Activated T-cell treated with anti-CD3 and anti-CD28 coated beads, Interleukin-2, amount 50 U/mL, for 72 hours (primary cell): ENCODE results near the gene EFCAB6. TPM values are rescaled to one million over a fixed set of nuclear protein-coding genes. Genes with fewer than 3 reads are reported as not detected.

Source experiments
- ATAC-seq, 2 donors: fragments of 150-1000 bp; cut with Tn5 transposase; replicated peaks in 1 of 2; 2 replicates each; pipeline ENCODE4 v1.10.0; 2021; ENCODE audit warnings: moderate library complexity in 2 of 2, mild to moderate bottlenecking in 1 of 2
- DNase-seq, 2 donors: peaks; one replicate each; pipeline ENCODE4 v3.0.0; 2021 to 2022; ENCODE audit warnings: mixed read lengths in 1 of 2
- H3K27ac Mint-ChIP-seq: one replicate; pipeline ENCODE4 v1.8.0; 2022; ENCODE audit warnings: mild to moderate bottlenecking, moderate library complexity, mixed read lengths
- H3K27me3 Mint-ChIP-seq: one replicate; pipeline ENCODE4 v1.8.0; 2022; ENCODE audit warnings: low read depth, mixed read lengths
- H3K36me3 Mint-ChIP-seq, 2 donors: one replicate each; pipeline ENCODE4 v1.8.0; 2022; ENCODE audit warnings: mixed read lengths in 2 of 2, mild to moderate bottlenecking in 1 of 2; ENCODE audit not compliant: insufficient read depth in 2 of 2
- H3K4me1 Mint-ChIP-seq: one replicate; pipeline ENCODE4 v1.8.0; 2022; ENCODE audit warnings: low read depth, mixed read lengths
- H3K4me3 Mint-ChIP-seq, 2 donors: one replicate each; pipeline ENCODE4 v1.8.0; 2022; ENCODE audit warnings: mild to moderate bottlenecking in 2 of 2, mixed read lengths in 2 of 2, moderate library complexity in 2 of 2
- H3K9me3 Mint-ChIP-seq, 2 donors: one replicate each; pipeline ENCODE4 v1.8.0; 2022; ENCODE audit warnings: mixed read lengths in 2 of 2
- total RNA-seq, 2 donors: library from RNA; stranded (reverse); gene quantifications; one replicate each; pipeline ENCODE4 v1.2.3, GENCODE V29; 2022

EFCAB6 gene
- total RNA-seq, 2 donors from 2014 or later, result 0.19 to 0.70 TPM

- H3K27ac Mint-ChIP-seq, result no peak overlapping the region
- no peaks in the 10 kb centered on the region for H3K27me3 Mint-ChIP-seq
- no peak overlapping the region for H3K4me3 Mint-ChIP-seq
- H3K4me1 Mint-ChIP-seq, result no peaks in the 10 kb centered on the region
- no peak for ATAC-seq
- H3K36me3 Mint-ChIP-seq, result peaks cover under 1 to 2% of the 10 kb centered on the region in 2 donors
- DNase-seq, result no peak
- peaks cover under 1 to 3% of the 10 kb centered on the region in 2 donors for H3K9me3 Mint-ChIP-seq
Measured at GRCh38 chr22:43634316-43634715, 177.8 kb downstream of the EFCAB6 start.

- no peak for ATAC-seq
- no peak overlapping the region for H3K27ac Mint-ChIP-seq
Measured at GRCh38 chr22:43633631-43634285, 178.3 kb downstream of the EFCAB6 start.

GRCh38 chr22:43631846-43632245 is 180.3 kb downstream of the EFCAB6 start:
- ATAC-seq, result no peak
- H3K9me3 Mint-ChIP-seq, result no peaks in the 10 kb centered on the region
- no peaks in the 10 kb centered on the region for H3K4me1 Mint-ChIP-seq
- DNase-seq, result no peak
- H3K27ac Mint-ChIP-seq, result no peak overlapping the region
- no peaks in the 10 kb centered on the region for H3K27me3 Mint-ChIP-seq
- H3K36me3 Mint-ChIP-seq, result no peaks in the 10 kb centered on the region
- no peak overlapping the region for H3K4me3 Mint-ChIP-seq

More at GRCh38 chr22:43633631-43634285, 178.3 kb downstream of the EFCAB6 start:
- H3K4me3 Mint-ChIP-seq, result no peak overlapping the region
- no peaks in the 10 kb centered on the region for H3K27me3 Mint-ChIP-seq
- no peaks in the 10 kb centered on the region for H3K4me1 Mint-ChIP-seq
- H3K9me3 Mint-ChIP-seq, result no peaks in the 10 kb centered on the region
- no peak for DNase-seq
- H3K36me3 Mint-ChIP-seq, result no peaks in the 10 kb centered on the region

- no peaks in the 10 kb centered on the region for H3K27me3 Mint-ChIP-seq
- DNase-seq (no peak), ATAC-seq (no peak)
- H3K4me1 Mint-ChIP-seq, result no peaks in the 10 kb centered on the region
- H3K4me3 Mint-ChIP-seq, result no peak overlapping the region
- no peaks in the 10 kb centered on the region for H3K36me3 Mint-ChIP-seq
- no peak overlapping the region for H3K27ac Mint-ChIP-seq
- H3K9me3 Mint-ChIP-seq, result no peaks in the 10 kb centered on the region
Measured at GRCh38 chr22:43631201-43631600, 180.9 kb downstream of the EFCAB6 start.

GRCh38 chr22:43630451-43630850 is 181.7 kb downstream of the EFCAB6 start:
- Mint-ChIP-seq H3K9me3 (no peaks in the 10 kb centered on the region), H3K27ac (no peak overlapping the region), H3K4me1 (no peaks in the 10 kb centered on the region), H3K27me3 (no peaks in the 10 kb centered on the region), H3K36me3 (no peaks in the 10 kb centered on the region), H3K4me3 (no peak overlapping the region)
- DNase-seq (no peak), ATAC-seq (no peak)

GRCh38 chr22:43628250-43628649 is 183.9 kb downstream of the EFCAB6 start:
- Mint-ChIP-seq H3K4me1 (no peaks in the 10 kb centered on the region), H3K4me3 (no peak overlapping the region), H3K27me3 (no peaks in the 10 kb centered on the region), H3K36me3 (no peaks in the 10 kb centered on the region), H3K27ac (no peak overlapping the region), H3K9me3 (no peaks in the 10 kb centered on the region)
- ATAC-seq, result no peak
- no peak for DNase-seq

- Mint-ChIP-seq H3K27ac (no peak overlapping the region), H3K36me3 (no peaks in the 10 kb centered on the region), H3K4me1 (no peaks in the 10 kb centered on the region), H3K4me3 (no peak overlapping the region), H3K9me3 (no peaks in the 10 kb centered on the region), H3K27me3 (no peaks in the 10 kb centered on the region)
- no peak for DNase-seq
- ATAC-seq, result no peak
Measured at GRCh38 chr22:43627485-43628213, 184.5 kb downstream of the EFCAB6 start.

GRCh38 chr22:43625242-43625641 is 186.9 kb downstream of the EFCAB6 start:
- Mint-ChIP-seq H3K36me3 (no peaks in the 10 kb centered on the region), H3K27ac (no peak overlapping the region), H3K9me3 (no peaks in the 10 kb centered on the region), H3K27me3 (no peaks in the 10 kb centered on the region), H3K4me1 (no peaks in the 10 kb centered on the region), H3K4me3 (no peak overlapping the region)
- DNase-seq, result no peak
- no peak for ATAC-seq

- Mint-ChIP-seq H3K27me3 (peaks cover 3% of the 10 kb centered on the region), H3K4me3 (no peak overlapping the region), H3K9me3 (peaks cover 0 to 2% of the 10 kb centered on the region in 2 donors), H3K36me3 (no peaks in the 10 kb centered on the region), H3K27ac (no peak overlapping the region), H3K4me1 (no peaks in the 10 kb centered on the region)
- DNase-seq, result no peak
- no peak for ATAC-seq
Measured at GRCh38 chr22:43624144-43624998, 187.7 kb downstream of the EFCAB6 start.

GRCh38 chr22:43622886-43623285 is 189.2 kb downstream of the EFCAB6 start:
- Mint-ChIP-seq H3K36me3 (no peaks in the 10 kb centered on the region), H3K27me3 (peaks cover 7% of the 10 kb centered on the region), H3K27ac (no peak overlapping the region), H3K9me3 (peaks cover 0 to 5% of the 10 kb centered on the region in 2 donors), H3K4me3 (no peak overlapping the region), H3K4me1 (no peaks in the 10 kb centered on the region)
- no peak for DNase-seq
- no peak for ATAC-seq

- Mint-ChIP-seq H3K27me3 (peaks cover 7% of the 10 kb centered on the region), H3K36me3 (no peaks in the 10 kb centered on the region), H3K4me3 (no peak overlapping the region), H3K27ac (no peak overlapping the region), H3K9me3 (peaks cover 0 to 5% of the 10 kb centered on the region in 2 donors), H3K4me1 (no peaks in the 10 kb centered on the region)
- DNase-seq (no peak), ATAC-seq (no peak)
Measured at GRCh38 chr22:43620197-43620596, 191.9 kb downstream of the EFCAB6 start.

- Mint-ChIP-seq H3K36me3 (no peaks in the 10 kb centered on the region), H3K9me3 (peaks cover 0 to 5% of the 10 kb centered on the region in 2 donors), H3K27ac (no peak overlapping the region), H3K4me3 (no peak overlapping the region), H3K4me1 (no peaks in the 10 kb centered on the region), H3K27me3 (peaks cover 7% of the 10 kb centered on the region)
- ATAC-seq (no peak), DNase-seq (no peak)
Measured at GRCh38 chr22:43618517-43618916, 193.6 kb downstream of the EFCAB6 start.

GRCh38 chr22:43616645-43617044 is 195.5 kb downstream of the EFCAB6 start:
- H3K27ac Mint-ChIP-seq, result no peak overlapping the region
- H3K4me3 Mint-ChIP-seq, result no peak overlapping the region
- H3K9me3 Mint-ChIP-seq, result peaks cover 0 to 5% of the 10 kb centered on the region in 2 donors
- no peak for DNase-seq
- H3K4me1 Mint-ChIP-seq, result no peaks in the 10 kb centered on the region
- peaks cover 7% of the 10 kb centered on the region for H3K27me3 Mint-ChIP-seq
- no peaks in the 10 kb centered on the region for H3K36me3 Mint-ChIP-seq
- no peak for ATAC-seq
